Skin epidermis (tissue), 12 donors: ENCODE results near the gene HIGD2B.
"Not testable (repeated sequence)": the region's sequence is repeated elsewhere in the genome, so short reads cannot be mapped to it uniquely, and the experiment has no call there.

Experiments
- H3K27ac ChIP-seq, 21 experiments: fragments of 200-600 bp; sonication (generic) in 11 of 21; one replicate each; pipeline ENCODE4 v1.5.0; 2020; ENCODE audit warnings: mild to moderate bottlenecking in 3 of 21, inconsistent platforms in 2 of 21, moderate library complexity in 2 of 21
- H3K4me3 ChIP-seq, 7 experiments: fragments of 200-600 bp; sonication (generic) in 2 of 7; one replicate each; pipeline ENCODE4 v1.5.0; 2020; ENCODE audit warnings: inconsistent platforms in 2 of 7, mild to moderate bottlenecking in 2 of 7, moderate library complexity in 1 of 7

The HIGD2B gene, protein sequence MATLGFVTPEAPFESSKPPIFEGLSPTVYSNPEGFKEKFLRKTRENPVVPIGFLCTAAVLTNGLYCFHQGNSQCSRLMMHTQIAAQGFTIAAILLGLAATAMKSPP

GRCh38 chr15:72685925-72686794 is at the start of gene HIGD2B, which contains the start of gene BBS4:
HIGD2B (minus strand) TSS chr15:72686182; CDS start chr15:72676374, 9,808 bp downstream.
BBS4 (plus strand) TSS chr15:72686207; CDS start chr15:72686228, 21 bp downstream.
- peak within 1 kb of the TSS; percentile 15 to 95 (median 88) for H3K27ac ChIP-seq
- H3K4me3 ChIP-seq = peak within 1 kb of the TSS; percentile 52 to 84 (median 75)

DNA sequence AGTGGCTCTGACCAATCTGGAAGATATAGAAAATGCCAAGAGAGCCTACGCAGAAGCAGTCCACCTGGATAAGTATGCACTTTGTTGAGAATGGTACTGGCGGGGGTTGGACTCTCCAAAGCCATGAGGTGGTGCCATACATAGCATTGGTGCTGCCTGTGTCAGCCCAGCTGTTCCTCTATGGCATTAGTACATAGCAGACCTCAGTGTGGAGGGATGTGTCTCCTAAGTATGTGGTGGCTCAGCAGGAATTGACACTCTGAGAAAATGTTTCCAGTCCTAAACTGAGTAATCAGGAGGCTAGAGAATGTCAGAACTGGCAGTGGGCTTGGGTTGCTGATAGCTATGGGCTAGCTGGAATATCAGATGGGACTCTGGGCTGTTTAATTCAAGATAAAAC is 49.1 kb upstream of the HIGD2B start:
- no peak overlapping the region for H3K27ac ChIP-seq
- H3K4me3 ChIP-seq = no peak overlapping the region

GRCh38 chr15:72733941-72734738 is 48.2 kb upstream of the HIGD2B start:
- Histone ChIP-seq H3K27ac (no peak overlapping the region), H3K4me3 (no peak overlapping the region)

- Histone ChIP-seq H3K4me3 (no peak overlapping the region), H3K27ac (no peak overlapping the region)
Measured at GRCh38 chr15:72732516-72732915, 46.5 kb upstream of the HIGD2B start.

DNA sequence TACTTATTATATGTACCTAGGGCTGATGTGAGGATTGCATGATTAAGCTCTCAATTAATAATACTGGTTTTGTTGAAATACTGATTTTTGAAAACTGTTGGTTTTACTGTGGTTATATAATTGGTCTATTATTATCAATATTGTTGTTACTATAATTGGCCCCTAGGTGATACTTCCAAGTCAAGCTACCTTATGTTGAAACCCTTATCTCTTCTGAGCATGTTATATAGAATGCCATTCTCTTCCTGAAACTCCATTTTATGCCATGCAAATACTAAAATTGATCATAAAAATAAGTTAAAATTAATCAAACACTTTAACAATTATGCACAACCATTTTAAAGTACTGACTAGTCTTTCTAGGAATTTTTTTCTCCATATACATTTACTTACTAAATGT is 46.1 kb upstream of the HIGD2B start:
- no peak overlapping the region for H3K27ac ChIP-seq
- no peak overlapping the region for H3K4me3 ChIP-seq

DNA sequence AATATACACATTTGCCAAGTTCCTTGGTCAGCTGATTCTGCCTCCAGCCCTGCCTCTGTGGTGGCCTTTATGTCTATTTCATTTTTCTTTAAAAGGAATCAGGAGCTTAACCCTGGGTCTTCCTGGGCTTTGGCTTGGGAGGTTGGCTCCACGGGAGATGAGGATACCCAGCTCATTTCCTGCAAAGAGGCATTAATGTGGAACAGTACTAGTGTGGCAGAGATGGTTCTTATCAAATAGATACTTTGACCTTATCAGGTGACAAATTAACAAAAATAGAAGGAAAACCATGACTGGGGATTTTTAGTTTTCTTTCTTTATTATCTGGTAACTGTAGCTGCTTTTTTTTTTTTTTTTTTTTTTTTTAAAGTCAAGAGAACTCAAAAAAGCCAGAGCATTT is 42.8 kb upstream of the HIGD2B start:
- Histone ChIP-seq H3K27ac (no peak overlapping the region), H3K4me3 (no peak overlapping the region)

DNA sequence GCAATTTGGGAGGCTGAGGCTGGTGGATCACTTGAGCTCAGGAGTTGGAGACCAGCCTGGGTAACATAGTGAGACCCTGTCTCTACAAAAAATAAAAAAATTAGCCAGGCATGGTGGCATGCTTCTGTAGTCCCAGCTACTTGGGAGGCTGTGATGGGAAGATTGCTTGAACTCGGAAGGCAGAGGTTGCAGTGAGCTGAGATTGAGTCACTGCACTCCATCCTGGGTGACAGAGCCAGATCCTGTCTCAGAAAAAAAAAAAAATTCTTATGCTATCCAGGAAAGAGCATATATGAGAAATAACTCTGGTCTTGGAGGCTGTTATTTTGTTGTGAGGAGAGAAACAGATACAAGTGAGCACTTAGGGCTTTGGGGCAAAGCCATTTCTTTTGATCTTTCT is 42.3 kb upstream of the HIGD2B start:
- H3K27ac ChIP-seq, H3K4me3 ChIP-seq: not testable (repeated sequence)

DNA sequence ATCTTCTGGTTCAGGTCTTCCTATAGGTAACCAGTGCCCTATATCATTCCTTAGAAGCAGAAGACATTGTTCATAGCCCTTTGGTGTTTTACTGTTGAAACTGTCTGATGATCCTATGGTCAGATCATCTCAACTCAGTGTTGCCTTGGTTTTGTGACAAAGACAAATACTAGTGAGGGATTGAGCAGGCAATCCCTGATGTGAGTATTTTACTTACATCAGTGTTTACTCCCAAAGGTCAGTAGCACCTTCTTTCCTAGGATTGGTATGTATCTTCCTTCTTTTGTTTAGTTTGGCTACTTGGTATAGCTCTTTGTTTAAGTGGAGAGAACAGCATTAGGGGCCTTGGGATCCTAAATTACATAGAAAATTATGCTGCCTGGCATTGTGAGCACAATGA is 41.2 kb upstream of the HIGD2B start:
- Histone ChIP-seq H3K4me3 (no peak overlapping the region), H3K27ac (no peak overlapping the region)

DNA sequence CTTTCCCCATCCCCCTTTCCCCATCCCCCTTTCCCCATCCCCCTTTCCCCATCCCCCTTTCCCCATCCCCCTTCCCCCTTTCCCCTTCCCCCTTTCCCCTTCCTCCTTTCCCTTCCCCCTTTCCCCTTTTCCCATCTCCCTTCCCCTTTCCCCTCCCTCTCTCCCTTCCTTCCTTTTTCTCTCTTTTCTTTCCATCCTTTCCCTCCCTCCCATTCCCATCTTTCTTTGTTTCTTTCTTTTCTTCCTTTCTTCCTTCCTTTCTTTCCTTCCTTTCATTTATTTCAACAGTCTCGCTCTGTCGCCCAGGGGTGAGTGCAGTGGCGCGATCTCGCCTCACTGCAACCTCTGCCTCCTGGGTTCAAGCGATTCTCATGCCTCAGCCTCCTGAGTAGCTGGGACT is 39.9 kb upstream of the HIGD2B start:
- H3K27ac ChIP-seq, H3K4me3 ChIP-seq: not testable (repeated sequence)

DNA sequence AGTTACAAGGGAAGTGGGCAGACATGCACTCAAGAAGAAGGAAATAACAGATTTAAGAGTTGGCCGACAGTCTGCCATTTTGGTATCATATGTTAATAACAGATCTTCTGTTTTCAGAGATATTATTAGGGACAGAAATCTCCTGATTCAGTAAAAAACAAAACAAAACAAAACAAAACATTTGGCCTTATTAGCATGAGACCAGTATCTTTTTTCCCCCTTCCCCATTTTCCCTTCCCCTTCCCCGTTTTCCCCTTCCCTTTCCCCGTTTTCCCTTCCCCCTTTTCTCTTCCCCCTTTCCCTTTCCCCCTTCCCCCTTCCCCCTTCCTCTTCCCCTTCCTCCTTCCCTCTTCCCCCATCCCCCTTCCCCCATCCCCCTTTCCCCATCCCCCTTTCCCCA is 39.5 kb upstream of the HIGD2B start:
- H3K4me3 ChIP-seq = no peak overlapping the region

GRCh38 chr15:72724028-72724427 is 38.0 kb upstream of the HIGD2B start:
- Histone ChIP-seq H3K4me3 (no peak overlapping the region), H3K27ac (no peak overlapping the region)

More for the DNA sequence above, 39.5 kb upstream of the HIGD2B start:
- H3K27ac ChIP-seq = no peak overlapping the region

DNA sequence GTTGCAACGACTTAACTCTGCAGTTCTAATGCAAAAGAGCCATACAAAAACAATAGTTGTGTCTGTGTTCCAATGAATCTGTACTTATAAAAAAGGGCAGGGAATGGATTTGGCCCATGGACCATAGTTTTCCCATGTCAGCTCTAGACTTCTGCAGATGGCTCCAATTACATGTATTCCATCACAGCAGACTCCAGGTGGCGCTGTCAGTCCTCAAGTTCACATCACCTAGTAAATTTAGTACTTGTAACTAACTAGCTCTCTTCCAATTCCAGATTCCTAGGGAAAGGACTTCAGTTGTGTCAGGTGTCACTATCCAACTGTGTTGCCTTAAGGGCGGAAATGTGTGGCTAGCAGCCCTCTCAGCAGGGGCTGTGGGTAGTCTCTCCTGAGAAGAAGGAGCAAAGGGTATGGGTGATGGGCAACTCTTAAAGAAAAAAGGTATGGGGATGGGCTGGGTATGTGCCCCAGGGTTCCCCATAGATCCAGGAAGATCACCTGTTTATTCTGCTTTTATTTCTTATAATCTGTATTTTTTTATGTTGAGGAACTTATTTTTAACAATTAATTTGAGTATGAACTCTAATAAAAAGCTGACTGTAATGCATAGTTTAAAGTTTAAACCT is 36.2 kb upstream of the HIGD2B start:
- no peak overlapping the region for H3K4me3 ChIP-seq

DNA sequence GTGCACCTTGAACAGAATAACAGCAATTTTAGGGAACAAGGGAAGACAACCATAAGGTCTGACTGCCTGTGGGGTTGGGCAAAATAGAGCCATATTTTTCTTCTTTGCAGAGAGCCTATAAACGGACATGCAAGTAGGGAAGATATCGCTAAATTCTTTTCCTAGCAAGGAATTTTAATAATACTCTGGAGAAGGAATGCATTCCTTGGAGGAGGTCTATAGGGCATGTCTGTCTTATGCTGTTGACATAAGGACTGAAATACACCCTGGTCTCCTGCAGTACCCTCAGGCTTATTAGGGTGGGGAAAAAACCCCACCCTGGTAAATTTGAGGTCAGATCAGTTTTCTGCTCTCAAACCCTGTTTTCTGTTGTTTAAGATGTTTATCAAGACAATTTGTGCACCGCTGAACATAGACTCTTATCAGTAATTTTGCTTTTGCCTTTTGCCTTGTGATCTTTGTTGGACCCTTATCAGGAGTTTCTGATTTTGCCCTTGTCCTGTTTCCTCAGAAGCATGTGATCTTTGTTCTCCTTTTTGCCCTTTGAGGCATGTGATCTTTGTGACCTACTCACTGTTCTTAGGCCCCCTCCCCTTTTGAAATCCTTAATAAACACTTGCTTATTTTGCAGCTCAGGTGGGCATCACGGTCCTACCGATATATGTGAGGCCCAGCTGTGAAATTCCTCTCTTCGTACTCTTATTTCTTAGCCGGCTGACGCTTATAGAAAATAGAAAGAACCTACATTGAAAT is 22.7 kb upstream of the HIGD2B start:
- H3K4me3 ChIP-seq = not testable (repeated sequence)

More for the DNA sequence above, 36.2 kb upstream of the HIGD2B start:
- H3K27ac ChIP-seq = no peak overlapping the region

DNA sequence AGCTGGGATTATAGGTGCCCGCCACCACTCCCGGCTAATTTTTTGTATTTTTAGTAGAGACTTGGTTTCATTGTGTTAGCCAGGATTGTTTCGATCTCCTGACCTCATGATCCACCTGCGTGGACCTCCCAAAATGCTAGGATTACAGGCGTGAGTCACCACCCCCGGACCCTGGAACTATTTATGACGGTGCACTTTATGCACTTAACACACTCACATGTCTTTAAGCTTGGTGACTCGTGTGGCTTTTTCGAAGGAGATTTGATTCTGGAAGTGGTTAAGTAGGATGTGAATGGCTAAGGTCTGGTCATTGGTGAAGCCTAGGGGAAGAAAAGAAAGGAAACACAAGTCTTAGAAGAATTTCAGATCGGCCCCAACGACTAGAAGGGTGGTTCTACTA is 20.3 kb upstream of the HIGD2B start:
- H3K4me3 ChIP-seq = no peak overlapping the region

More for the DNA sequence above, 22.7 kb upstream of the HIGD2B start:
- not testable (repeated sequence) for H3K27ac ChIP-seq

GRCh38 chr15:72700076-72700475 is 14.1 kb upstream of the HIGD2B start:
- Histone ChIP-seq H3K4me3 (no peak overlapping the region), H3K27ac (no peak overlapping the region)

More for the DNA sequence above, 20.3 kb upstream of the HIGD2B start:
- H3K27ac ChIP-seq = no peak overlapping the region

DNA sequence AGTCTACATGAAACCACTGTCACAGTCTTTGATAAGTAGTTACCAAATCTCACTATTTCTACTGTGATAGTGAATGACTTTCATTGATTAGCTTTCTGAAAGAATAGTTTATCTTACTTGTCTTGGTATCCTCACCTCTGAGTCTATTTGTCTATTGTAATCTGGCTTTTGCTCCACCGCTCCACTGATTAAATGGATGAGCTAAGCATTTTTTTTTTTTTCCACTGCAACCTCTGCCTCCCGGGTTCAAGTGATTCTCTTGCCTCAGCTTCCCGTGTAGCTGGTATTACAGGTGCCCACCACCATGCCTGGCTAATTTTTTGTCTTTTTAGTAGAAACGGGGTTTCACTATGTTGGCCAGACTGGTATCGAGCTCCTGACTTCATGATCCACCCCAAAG is 13.0 kb upstream of the HIGD2B start:
- H3K27ac ChIP-seq = no peak overlapping the region
- H3K4me3 ChIP-seq = no peak overlapping the region

DNA sequence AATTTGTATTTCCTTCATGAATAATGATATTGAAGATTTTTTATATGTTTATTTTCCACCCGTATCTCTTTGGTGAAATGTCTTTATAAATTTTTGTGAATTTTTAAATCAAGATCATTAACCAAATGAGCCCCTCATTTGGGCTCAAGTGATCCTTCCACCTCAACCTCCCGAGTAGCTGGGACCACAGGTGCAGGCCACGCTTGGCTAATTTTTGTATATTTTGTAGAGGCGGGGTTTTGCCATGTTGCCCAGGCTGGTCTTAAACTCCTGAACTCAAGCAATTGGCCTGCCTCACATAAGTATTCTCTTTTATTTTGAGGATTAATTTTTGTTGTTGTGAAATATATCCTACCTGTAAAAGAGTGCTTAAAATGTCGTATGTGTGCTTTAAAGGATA is 5.0 kb upstream of the HIGD2B start:
- no peak overlapping the region for H3K4me3 ChIP-seq
- H3K27ac ChIP-seq = no peak overlapping the region

DNA sequence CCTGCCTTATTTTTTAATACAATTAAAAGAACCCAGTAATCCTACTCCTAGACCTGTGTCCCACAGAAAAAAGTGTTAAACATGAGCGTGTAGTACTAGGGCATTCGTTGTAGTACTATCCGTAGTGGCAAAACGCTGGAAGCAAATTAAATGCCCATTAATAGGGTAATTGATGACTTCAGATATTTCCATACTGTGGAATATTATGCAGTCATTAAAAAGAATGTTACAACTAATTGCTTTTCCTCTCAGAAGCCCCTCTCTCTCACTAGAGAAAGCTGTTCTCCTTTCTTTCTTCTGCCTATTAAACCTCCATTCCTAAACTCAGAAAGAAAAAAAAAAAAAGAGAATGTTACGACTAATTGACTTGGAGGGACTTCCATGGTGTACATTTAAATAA is 2.7 kb upstream of the HIGD2B start:
- Histone ChIP-seq H3K27ac (no peak overlapping the region), H3K4me3 (no peak overlapping the region)

GRCh38 chr15:72685301-72685924 is 569 bp downstream of the HIGD2B start:
- Histone ChIP-seq H3K4me3 (peak overlapping the region; percentile 52 to 84 (median 75)), H3K27ac (peak overlapping the region; percentile 13 to 95 (median 88))
